NK-92 (cell line): ENCODE results near the gene CYP2D6.
"Not testable (repeated sequence)": the region's sequence is repeated elsewhere in the genome, so short reads cannot be mapped to it uniquely, and the experiment has no call there.

Source experiments
- DNase-seq: peaks from one replicate; lab custom pipeline; 2025; ENCODE audit not compliant: unreplicated experiment; lab: John Stamatoyannopoulos, UW

CYP2D6 gene

DNA sequence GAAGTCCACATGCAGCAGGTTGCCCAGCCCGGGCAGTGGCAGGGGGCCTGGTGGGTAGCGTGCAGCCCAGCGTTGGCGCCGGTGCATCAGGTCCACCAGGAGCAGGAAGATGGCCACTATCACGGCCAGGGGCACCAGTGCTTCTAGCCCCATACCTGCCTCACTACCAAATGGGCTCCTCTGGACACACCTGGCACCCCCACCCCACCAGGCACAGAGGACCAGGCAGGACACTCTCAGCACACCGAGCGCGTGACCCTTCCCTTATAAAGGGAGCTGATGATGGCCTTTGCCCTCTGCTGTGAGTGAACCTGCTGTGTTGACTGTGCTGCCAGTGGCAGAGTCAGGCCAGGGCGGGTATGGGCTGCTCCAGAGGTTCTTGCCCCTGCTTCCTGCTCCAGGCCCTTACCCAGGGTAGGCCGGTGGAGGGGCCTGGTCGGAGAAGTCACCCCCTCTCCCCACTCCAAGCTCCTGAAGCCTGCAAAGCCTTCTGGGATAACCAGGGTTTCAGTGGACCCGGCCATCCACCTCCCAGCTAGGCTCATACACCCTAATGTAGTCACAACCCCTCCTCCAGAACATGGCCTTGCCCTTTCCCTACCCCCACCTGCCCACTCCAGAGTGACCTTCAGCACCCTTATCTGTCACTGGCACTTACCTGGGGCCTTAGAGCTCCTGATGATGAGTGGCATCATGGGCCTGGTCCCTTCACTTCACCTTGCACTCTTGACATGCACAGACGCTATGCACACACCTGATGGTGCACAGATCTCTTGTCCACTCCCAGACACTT, at the start of gene CYP2D6:
Gene CYP2D6, minus strand, starts transcription at position 172 of the 793 bp plus-strand sequence. Its CDS starts 19 bp downstream, at position 153.
- not testable (repeated sequence) for DNase-seq

DNA sequence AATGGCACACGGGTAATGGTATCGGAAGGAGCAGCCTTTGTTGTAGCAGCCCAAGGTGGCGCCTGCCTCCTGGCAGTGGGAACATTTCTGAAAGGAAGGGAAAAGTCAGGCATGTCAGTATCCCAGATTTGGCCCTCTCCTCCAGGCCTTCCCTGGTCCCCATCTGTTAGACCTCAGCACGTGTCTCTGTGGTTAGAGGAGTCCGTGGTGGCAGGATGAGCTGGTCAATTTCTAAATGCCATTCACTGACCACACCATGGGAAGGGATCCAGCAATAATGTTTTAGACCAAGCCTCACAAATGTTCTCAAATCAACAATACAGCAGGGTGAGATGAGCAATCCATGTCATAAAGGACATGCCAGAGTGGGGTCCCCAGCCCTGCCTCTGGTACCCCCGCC, 49.0 kb upstream of the CYP2D6 start:
- DNase-seq: no peak

DNA sequence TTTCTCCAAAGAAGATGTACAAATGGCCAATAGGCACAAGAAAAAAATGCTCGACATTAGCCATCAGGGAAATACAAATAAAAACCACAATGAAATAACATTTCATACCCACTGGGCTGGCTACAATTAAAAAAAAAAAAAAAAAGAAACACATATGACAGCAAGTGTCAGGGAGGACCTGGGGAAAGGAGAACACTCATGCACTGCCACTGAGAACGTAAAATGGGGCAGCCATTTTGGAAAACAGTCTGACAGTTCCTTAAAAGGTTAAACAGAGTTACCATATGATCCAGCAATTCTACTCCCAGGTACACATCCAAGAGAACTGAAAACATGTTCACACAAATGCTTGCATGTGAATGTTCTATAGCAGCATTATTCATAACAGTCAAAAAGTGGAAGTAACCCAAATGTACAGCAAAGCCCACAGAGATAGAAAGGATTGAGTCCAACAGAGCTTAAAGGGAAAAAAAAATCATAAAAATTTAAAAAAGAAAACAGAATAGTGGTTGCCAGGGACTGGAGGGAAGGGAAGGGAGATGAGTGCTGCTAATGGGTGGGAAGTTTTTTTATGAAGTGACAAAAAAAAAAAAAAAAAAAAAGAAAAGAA, 48.4 kb upstream of the CYP2D6 start:
- DNase-seq: no peak

DNA sequence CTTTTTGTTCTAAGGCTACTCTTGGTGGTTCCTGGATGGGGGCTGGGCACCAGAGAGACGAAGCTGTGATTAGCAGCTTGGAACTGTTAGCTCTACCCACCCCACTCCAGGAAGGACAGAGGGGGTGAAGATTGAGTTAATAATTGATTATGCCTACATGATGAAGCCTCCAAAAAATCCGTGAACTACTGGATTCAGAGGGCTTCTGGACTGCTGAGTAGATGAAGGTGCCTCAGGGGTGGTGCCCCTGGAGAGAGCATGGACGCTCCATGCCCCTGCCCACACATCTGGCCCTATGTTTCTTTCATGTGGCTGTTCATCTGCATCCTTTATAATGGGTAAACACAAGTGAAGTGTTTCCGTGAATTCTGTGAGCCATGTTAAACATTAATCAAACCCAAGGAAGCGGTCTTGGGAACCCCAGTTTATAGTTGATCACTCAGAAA, 47.3 kb upstream of the CYP2D6 start:
- DNase-seq: no peak

DNA sequence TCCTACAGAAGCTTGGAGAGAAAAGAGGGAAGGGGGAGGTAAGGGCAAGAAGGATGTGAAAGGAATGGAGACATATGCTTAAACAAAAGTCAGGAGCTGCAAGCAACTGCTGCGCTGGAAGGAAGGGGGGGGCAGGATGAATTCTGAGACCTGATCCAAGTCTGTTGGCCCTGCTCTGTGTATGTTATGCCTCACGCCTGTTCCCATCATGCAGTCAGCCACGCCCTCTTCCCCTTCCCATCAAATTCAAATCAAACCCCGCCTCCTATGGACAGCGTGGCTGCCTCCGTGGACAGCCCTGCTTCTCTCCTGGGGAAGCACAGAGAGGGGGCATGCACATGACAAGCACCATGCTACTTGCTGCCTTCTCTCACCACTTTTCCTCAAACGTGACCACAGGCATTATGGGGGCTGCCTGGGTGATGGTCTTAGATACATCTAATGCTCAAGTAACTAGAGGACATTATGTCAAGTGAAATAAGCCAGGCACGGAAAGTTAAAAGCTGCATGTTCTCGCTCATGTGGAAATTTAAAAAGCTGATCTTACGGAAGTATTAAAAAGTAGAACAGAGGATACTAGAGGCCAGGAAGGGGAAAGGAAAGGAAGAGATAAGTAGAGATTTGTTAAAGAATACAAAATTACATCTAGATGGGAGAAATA, 45.8 kb upstream of the CYP2D6 start:
- no peak for DNase-seq

DNA sequence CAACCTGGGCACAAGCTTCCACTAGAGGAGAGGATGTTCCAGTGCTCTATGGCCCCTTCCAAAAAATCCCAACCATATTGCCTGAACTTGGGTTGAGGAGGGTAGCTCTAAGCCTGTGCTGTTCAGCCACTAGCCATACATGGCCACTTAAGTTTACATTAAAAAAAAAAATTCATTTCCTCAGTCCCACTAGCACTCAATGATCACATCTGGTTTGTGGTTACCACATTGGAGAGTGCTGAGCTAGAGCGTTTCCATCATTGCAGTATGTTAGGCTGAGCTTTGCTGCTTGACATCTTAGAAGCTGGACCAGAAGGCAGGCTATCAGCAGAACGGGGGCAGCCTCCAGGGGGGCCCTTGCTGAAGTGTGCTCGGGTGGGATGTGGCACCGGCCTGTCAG, 43.5 kb upstream of the CYP2D6 start:
- no peak for DNase-seq

DNA sequence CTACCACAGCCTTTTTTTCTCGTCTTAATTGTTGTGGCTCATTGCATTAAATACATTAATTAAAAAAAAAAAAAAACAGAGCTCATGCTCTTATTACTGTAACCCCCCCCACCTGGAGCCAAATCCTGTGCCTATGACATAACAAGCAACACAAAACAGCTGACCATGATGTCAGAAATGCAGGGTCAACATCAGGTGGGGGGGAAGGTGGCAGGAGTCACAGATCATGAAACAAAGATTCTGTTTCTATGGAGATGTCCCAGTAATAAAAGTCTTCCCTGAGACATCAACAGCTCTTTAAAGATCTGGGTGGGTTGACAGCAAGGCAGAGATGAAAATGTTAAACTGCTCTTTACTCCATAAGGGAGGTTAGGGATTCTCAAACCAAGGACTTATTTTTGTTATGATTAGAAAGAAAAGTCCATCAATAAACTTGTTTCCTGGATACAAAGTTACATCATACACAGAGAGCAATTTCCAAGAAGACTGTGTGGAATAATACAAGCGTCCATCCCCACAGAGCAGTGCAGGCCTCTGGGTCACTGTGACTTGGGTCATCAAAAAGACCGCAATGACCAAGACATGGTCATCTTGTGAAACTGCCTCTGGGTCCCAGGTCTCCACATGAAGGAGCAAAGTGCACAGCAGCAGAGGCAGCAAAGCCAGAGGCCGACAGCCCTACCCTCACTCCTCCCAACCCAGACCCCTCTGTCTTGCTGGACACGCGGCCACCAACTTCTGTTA, 42.7 kb upstream of the CYP2D6 start:
- no peak for DNase-seq

DNA sequence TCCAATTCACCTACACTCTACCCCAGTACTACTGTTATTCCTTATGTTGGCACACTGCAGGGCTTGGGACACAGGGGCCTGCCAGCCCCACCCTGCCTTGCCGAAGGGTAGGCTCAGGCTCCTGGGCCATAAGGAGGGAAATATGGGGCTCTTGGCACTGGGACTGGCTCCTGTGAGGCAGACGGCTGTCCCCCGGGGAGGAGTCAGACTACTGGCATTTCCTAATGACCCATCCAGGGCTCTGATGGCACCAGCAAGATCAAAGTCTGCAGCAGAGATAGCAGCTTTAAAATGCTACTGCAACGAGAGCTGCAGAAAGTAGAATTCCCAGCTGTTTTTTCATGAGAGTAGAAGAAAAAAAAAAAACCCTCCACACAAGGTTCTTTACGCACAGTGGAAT, 42.2 kb upstream of the CYP2D6 start:
- DNase-seq: no peak

DNA sequence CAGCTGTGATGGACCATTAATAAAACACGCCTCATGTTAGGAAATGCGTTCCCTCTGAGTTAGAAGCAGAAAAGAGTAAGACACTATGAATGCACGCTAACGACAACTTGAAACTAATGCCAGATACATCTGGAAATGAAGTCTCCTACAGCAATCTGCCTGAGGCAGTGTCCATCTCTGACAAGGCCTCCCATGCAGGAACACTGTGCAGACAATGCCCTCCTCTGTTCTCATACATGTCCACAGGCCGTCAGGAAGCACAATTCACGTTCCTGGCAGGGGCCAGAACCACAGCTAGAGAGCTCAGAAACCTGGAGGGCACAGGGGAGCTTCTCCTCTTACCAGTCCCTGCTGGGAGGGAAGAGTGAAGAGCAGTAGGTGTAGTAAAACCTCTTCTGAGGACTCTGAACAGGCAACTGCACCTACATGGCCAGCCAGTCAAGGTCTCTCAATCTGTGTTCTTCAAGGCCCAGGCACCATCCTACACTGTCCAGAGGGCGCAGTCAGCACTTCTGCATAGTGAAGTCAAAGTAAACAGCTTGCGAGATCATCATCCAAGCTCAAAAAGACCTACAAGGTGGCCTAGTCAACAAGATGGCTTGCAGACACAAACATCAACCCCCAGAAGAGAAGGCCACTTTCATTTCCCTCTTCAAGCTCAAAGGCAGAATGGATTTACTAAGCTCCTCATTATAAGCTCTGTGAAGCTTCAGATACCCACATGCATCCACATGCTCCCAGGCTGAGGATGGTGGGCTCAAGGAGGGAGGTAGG, 41.5 kb upstream of the CYP2D6 start:
- DNase-seq: no peak

DNA sequence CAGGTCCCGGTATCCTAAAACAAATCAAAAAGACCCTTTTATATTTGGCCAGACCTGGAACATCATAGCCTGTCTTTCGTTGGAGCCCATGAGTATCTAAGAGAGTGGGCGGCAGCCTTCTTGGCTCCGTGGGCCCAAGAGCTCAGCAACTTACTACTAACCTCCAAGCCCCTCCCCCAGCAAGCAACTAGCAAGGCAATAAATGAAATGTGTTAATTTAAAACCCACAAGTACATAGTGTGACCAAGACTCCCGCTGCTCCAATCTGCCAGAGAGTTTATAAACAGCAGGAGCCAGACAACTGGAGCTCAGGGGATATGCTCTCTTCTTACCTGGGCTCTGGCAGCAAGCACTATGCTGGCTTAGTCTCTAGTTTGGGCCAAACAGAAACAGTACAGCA, 40.8 kb upstream of the CYP2D6 start:
- DNase-seq: no peak

DNA sequence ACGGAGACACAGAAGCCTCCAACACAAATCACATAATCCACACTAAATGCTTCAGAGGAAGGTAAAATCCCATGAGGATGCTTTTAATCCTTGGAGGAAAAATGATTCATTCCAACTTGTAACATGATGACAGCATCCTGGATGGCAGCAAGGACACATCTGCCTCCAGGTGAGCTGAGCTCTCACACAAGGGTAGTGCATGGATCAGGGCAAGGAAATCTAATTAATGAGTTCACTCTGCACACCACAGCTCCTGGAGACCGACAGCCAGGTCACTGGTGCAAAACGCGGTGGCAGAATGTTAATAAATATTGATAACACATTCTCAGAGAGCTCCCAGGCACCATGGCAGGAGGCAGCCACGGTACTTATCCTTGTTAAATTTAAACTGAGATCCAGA, 40.3 kb upstream of the CYP2D6 start:
- DNase-seq: no peak

DNA sequence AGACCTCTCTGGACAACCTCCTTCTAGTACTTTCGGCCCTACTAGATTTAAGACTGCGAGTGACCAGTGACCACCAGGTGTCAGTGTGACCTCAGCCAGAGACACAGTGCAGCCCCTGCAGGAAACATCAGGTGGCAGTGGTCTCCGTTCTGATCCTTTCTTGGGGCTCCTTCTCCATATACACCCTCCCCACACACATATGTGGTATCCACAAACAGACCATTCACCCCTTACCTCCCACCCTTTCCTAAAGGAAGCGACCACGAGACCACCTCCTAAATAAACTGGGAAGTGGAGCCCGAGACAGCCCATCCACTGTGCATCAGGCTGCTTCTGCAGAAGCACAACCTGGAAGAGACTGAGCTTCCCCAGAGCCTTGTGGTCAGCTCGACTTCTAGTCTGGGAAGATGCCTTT, 38.5 kb upstream of the CYP2D6 start:
- no peak for DNase-seq

DNA sequence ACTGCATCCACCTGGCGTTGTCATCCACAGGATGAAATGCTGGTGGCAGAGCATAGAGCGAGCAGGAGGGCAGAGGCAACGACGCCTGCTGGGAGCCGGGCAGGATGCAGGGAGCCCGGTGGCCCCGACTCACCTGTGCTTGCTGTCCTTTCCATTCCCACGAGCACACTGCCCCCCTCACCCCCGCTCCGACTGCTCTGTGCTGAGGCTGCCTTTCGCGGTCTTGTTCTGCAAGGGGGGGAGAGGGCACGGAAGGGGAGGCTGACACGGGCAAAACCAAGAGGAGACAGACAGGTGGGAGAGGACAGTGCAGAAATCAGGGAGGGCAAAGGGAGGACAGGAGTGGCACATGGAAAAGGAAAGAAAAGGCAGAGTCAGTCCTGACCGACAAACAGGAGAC, 37.9 kb upstream of the CYP2D6 start:
- no peak for DNase-seq

DNA sequence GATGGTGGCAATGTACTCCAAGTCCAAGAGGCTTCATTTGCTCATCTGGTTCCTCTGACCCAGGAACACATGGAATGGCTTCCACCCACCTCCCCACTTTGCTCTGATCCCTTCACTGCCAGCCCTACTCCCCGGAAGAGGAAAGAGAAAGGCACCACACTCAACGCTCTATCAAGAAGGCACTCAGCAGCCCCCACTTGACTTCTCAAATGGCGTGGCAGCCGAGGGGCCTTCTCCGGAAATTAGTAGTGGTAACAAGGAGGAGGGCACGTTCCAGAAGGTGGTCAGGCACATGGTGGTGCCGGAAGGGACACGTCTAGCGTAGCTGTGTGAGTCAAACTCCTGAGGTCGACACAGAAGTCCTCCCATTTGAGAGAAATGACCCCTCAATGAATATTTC, 36.5 kb upstream of the CYP2D6 start:
- DNase-seq: no peak

DNA sequence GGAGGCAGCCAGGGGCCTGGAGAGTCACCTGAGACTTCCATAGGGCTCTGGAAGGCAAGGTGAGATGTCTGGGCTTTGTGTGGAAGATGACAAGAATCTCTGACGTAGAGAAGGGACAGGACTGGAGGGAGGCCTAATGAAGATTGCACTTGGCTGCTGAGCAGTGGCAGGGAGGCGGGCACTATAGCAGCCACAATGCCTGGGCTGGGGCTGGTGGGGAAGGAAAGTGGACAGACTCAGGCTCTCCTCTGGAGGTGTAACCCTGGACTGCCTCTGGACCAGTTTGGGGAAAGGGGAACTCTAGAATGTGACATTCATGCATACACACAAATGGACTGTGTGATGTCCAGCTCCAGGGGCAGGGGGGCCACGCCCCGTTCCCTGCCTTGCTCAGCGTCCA, 34.3 kb upstream of the CYP2D6 start:
- no peak for DNase-seq

DNA sequence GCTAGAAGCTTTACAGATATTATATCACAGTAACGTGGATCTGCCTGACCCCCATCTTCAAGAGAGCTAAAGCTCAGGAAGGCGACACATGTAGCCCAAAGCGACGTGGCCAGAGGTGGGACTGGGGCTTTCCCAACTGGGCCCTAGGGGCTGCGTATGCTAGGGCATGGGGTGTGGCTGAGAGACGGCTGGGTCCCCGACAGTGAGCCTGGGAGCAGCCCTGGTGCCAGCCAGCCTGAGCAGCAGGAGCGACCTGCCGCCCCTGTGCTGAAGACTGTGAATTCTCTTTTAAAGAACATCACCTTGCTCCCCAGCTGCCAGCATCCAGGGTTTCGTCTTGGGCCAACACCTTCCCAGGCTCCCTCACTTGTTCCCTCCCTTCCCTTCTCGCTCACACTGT, 32.9 kb upstream of the CYP2D6 start:
- DNase-seq: no peak

DNA sequence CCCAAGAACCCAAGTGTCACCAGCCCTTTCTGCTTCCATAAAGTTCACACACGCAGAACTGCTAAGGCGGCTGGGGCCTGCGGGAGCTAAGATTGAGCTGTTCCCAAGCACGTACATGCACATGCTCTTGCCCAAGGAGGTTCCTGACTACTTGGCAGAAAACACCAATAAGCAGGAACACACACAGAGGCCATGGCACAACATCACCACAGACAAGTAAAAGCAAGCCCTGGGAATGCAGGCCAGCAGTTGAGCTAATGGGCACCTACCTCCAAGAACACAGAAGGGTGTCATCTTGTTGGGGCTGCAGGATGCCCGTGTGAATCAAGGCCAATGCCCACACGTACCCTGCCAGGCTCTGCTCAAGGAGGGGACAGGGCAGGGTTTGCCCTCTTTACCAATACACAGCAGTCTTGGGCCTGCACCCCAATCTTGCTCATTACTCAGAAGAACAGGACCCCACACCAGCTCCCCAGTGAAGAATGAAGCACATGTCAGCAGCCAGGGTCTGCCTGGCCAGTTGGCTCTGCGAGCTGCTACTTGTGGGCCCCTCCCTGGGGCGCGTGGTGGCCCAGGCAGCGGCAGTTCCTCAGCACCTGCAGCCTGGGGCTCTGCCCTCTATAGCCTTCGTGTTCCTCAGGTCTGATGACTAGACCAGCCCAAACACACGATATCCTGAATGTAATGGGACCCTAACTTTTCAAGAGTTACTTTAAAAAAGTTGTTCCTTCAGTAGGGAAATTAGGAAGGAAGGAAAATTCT, 32.3 kb upstream of the CYP2D6 start:
- no peak for DNase-seq

DNA sequence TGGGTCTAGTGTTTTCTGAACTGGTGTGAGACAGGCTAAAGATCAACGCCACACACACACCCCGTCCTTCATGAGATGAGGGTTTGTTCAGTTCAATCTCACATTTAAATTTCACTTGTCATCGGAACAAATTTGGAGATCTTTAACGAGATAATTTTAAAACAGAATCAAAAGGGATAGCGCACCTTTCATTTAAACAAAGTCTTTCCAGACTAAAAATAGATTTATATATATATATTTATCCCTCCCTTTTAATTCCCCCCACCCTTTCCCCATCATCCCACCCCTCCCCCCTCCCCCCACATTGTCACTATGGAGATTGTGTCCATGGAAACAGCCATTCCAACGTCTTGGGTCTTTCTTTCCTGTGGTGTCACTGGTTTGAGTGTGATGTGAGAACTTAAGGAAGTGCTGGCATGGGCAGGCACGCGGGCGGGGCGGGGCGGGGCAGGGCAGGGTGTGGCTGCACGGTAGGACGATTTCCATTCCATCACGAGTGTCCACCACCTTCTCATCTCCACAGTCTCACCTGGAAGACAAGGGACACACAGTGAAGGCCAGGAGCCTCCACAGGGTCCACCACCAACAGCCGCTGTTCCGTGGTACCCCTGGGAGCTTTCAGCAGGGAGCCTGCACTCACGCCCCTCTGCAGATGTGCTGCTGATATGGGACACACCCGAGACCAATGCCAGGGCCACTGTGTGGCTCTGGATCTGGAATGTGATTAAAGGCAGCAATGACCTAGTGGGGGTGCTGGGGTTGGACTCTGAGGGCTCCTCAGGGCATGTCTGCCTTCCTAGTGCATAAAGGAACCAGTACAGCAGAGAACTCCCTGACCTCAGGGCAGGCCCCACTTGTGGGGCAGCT, 30.5 kb upstream of the CYP2D6 start:
- DNase-seq: no peak

DNA sequence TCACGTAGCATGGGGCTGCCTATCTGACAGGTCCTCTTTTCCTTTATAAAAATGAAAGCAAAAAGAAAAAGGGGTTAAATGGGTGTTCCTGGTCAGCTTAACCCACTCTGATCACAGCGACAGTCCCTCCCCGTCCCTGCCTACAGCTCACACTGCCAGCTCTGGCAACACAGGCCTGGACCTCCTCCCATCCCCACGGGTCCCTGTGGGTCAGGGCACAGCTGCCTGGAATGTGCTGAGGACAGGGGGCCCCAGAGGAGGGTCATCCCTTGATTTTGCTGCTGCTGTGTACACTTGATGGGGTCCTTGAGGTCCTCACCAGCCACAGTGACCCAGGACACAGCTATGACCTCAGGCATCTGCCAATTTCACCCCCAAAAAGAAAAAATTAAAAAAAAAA, 29.6 kb upstream of the CYP2D6 start:
- DNase-seq: no peak
